Naive thymus-derived CD4-positive, alpha-beta T cell (primary cell): ENCODE results near the gene SH2D3C. TPM values are rescaled to one million over a fixed set of nuclear protein-coding genes. Genes with fewer than 3 reads are reported as not detected.

Experiments
- ATAC-seq: fragments of 150-1000 bp; cut with Tn5 transposase; 2 replicates; pipeline ENCODE4 v1.10.0; 2021; ENCODE audit warnings: mild to moderate bottlenecking, moderate library complexity
- CTCF ChIA-PET: fragments of 350-600 bp; sonication (Branson Sonifier 250); formaldehyde crosslinking; loops from one replicate; lab custom pipeline; 2021; ENCODE audit warnings: antibody characterized with exemption; lab: Charles Lee
- POLR2A ChIA-PET: fragments of 350-600 bp; sonication (Branson Sonifier 250); formaldehyde crosslinking; loops from one replicate; lab custom pipeline; 2021; ENCODE audit warnings: antibody characterized with exemption, inconsistent platforms; lab: Charles Lee
- DNase-seq, 9 donors: peaks; one replicate each; pipeline versions ENCODE4 v3.0.0 to v3.0.0-alpha.2; 2020 to 2022; ENCODE audit warnings: mixed read lengths in 1 of 9
- H3K27ac ChIP-seq: one replicate; pipeline ENCODE4 v1.7.0; 2013; ENCODE audit warnings: mild to moderate bottlenecking, low read depth, low read length, moderate library complexity
- H3K27me3 ChIP-seq, 2 donors: one replicate each; pipeline ENCODE4 v1.7.0; 2013; ENCODE audit warnings: low read length in 2 of 2, mild to moderate bottlenecking in 2 of 2, moderate library complexity in 2 of 2; ENCODE audit not compliant: control insufficient read depth in 2 of 2, insufficient read depth in 2 of 2
- H3K36me3 ChIP-seq, 3 experiments: 1 replicate in 2 of 3; 2 replicates in 1 of 3; pipeline ENCODE4 v1.7.0; 2013; ENCODE audit warnings: low read length in 3 of 3, mild to moderate bottlenecking in 3 of 3, moderate library complexity in 1 of 3; ENCODE audit not compliant: insufficient read depth in 3 of 3, control insufficient read depth in 2 of 3
- H3K4me1 ChIP-seq, 2 donors: one replicate each; pipeline ENCODE4 v1.7.0; 2013; ENCODE audit warnings: low read length in 2 of 2, mild to moderate bottlenecking in 2 of 2, moderate library complexity in 1 of 2; ENCODE audit not compliant: control insufficient read depth in 2 of 2, insufficient read depth in 2 of 2
- H3K4me3 ChIP-seq: 2 replicates; pipeline ENCODE4 v1.7.0; 2013; ENCODE audit warnings: mild to moderate bottlenecking, low read length
- H3K9me3 ChIP-seq, 3 experiments: 1 replicate in 2 of 3; 2 replicates in 1 of 3; pipeline ENCODE4 v1.7.0; 2013; ENCODE audit warnings: low read length in 3 of 3; ENCODE audit not compliant: control insufficient read depth in 2 of 3
- H3K27ac Mint-ChIP-seq, 9 donors: one replicate each; pipeline ENCODE4 v1.8.0; 2020 to 2022; ENCODE audit warnings: mixed read lengths in 9 of 9, mild to moderate bottlenecking in 8 of 9, moderate library complexity in 5 of 9, inconsistent platforms in 2 of 9
- H3K27me3 Mint-ChIP-seq, 5 donors: one replicate each; pipeline ENCODE4 v1.8.0; 2021 to 2022; ENCODE audit warnings: mixed read lengths in 5 of 5, mild to moderate bottlenecking in 1 of 5
- H3K36me3 Mint-ChIP-seq, 5 donors: one replicate each; pipeline ENCODE4 v1.8.0; 2020 to 2022; ENCODE audit warnings: mixed read lengths in 5 of 5, mild to moderate bottlenecking in 3 of 5, inconsistent platforms in 1 of 5
- H3K4me1 Mint-ChIP-seq, 7 donors: one replicate each; pipeline ENCODE4 v1.8.0; 2020 to 2022; ENCODE audit warnings: mixed read lengths in 7 of 7, mild to moderate bottlenecking in 3 of 7, inconsistent platforms in 1 of 7
- H3K4me3 Mint-ChIP-seq, 10 donors: one replicate each; pipeline ENCODE4 v1.8.0; 2020 to 2022; ENCODE audit warnings: mild to moderate bottlenecking in 10 of 10, mixed read lengths in 10 of 10, moderate library complexity in 6 of 10, inconsistent platforms in 2 of 10
- H3K9me3 Mint-ChIP-seq, 11 donors: one replicate each; pipeline ENCODE4 v1.8.0; 2020 to 2022; ENCODE audit warnings: mixed read lengths in 11 of 11, mild to moderate bottlenecking in 4 of 11, inconsistent platforms in 1 of 11, moderate library complexity in 1 of 11
- intact Hi-C, 2 donors: fragments of 100-400 bp; cut with micrococcal nuclease; formaldehyde crosslinking; loops; one replicate each; pipeline ENCODE4 v1.15.1; 2023
- polyA plus RNA-seq, 2 donors: library from polyadenylated mRNA; unstranded; fragments of 300-500 nt; fragmentation: Illumina TruSeq; gene quantifications; one replicate each; pipeline ENCODE4 v1.2.3, GENCODE V29; 2021
- total RNA-seq, 6 experiments: library from RNA in 5 of 6; stranded (reverse) in 5 of 6; gene quantifications; 1 replicate in 5 of 6; 2 replicates in 1 of 6; pipeline ENCODE4 v1.2.3 and lab custom pipeline; 2021 to 2026

Gene SH2D3C
- total and polyA plus RNA-seq, 7 experiments from 2014 or later: 20.9 to 72.9 (median 51.9) TPM

DNA sequence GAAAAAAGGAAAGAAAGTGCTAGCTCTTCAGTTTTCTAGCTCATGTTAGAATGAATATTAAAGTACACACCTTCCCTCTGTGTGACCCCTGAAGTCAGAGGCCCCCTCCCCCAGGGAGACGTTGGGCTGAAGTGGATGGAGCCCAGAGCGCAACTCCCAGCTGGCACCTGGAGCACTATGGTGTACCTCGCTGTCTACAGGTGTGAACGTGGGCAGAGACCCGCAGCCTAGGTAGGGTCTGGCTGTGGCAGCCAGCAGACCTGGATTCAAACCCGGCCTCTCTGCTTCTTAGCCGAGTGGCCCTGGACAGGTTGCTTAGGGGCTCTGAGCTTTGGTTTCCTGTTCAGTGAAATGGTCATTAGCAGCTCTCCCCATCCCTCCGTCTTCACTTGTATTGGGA is 49.7 kb downstream of the SH2D3C start:
- no peak overlapping the region for H3K4me3 ChIP-seq
- ChIA-PET POLR2A (interaction anchor here (0.9 to 1.1 kb wide), 3 partner anchors 10 to 47 kb away, joined by 3 to 4 read pairs (median 3); partner anchors contain the start of genes PTRH1 and TTC16), CTCF (interaction anchor here (1.3 to 1.6 kb wide), 2 partner anchors 193 to 225 kb away, joined by 4 to 5 read pairs; no protein-coding TSS in a partner anchor)
- Mint-ChIP-seq H3K4me1 (peaks cover 0 to 6% (median 4%) of the 10 kb centered on the region in 7 donors), H3K4me3 (no peak overlapping the region), H3K27me3 (no peaks in the 10 kb centered on the region), H3K27ac (peak overlapping the region in 1 of 9 donors; percentile 54), H3K36me3 (peaks cover 0 to 5% (median 0%) of the 10 kb centered on the region in 5 donors), H3K9me3 (no peaks in the 10 kb centered on the region)
- no peak for ATAC-seq
- no peak for DNase-seq
- no peak overlapping the region for H3K27ac ChIP-seq
- intact Hi-C loops: no loop called here
- peaks cover 0 to 20% (median 0%) of the 10 kb centered on the region in 3 experiments for H3K36me3 ChIP-seq
- no peaks in the 10 kb centered on the region for H3K4me1 ChIP-seq
- H3K9me3 ChIP-seq: no peaks in the 10 kb centered on the region
- no peaks in the 10 kb centered on the region for H3K27me3 ChIP-seq

DNA sequence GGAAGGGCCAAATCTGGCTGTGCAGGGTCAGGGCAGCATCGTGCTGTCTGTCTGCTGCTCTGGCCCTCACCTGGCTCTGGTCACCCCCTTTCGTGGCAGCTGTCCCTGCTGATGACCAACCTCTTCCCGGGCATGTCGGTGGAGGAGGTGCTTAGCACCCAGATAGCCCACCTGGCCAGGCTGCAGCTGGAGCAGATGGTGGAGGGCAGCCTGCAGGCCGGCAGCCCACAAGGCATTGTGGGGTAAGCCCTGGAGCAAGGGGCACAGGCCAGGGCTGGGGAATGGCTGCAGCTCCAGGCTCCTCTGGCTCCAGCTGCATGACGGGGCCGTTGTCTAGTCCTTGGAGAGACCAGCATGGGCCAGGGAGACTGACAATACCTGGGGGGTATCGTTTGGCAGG is 51.6 kb downstream of the SH2D3C start:
- peaks cover 0 to 7% (median 0%) of the 10 kb centered on the region in 7 donors for H3K4me1 Mint-ChIP-seq
- no peaks in the 10 kb centered on the region for H3K27me3 ChIP-seq
- H3K4me3 Mint-ChIP-seq: no peak overlapping the region
- DNase-seq: no peak
- no peaks in the 10 kb centered on the region for H3K9me3 Mint-ChIP-seq
- H3K9me3 ChIP-seq: no peaks in the 10 kb centered on the region
- H3K27ac Mint-ChIP-seq: no peak overlapping the region
- CTCF ChIA-PET: no interaction called here
- H3K27ac ChIP-seq: no peak overlapping the region
- intact Hi-C loops: no loop called here
- no peak for ATAC-seq
- no peaks in the 10 kb centered on the region for H3K27me3 Mint-ChIP-seq
- peaks cover 0 to 4% of the 10 kb centered on the region in 2 donors for H3K4me1 ChIP-seq
- H3K36me3 ChIP-seq: peaks cover 0 to 7% (median 0%) of the 10 kb centered on the region in 3 experiments
- peaks cover 0 to 3% (median 0%) of the 10 kb centered on the region in 5 donors for H3K36me3 Mint-ChIP-seq
- POLR2A ChIA-PET: interaction anchor here (0.7 to 1.8 kb wide), 2 partner anchors 11 to 263 kb away, joined by 3 to 9 read pairs; partner anchors contain the start of genes PTRH1 and TTC16
- H3K4me3 ChIP-seq: no peak overlapping the region

DNA sequence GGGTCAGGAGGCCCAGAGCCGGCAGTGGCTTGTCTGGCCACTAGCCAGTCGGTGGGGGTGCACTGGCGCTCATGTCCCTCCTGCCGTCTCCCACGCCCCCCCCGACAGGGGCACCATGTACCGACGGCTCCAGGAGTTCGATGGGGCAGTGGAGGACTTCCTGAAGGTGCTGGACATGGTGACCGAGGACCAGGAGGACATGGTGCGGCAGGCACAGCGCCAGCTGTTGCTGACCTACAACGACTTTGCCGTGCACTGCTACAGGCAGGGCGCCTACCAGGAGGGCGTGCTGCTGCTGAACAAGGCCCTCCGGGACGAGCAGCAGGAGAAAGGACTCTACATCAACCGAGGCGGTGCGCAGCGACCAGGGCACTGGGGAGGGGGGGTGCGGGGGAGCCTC is 54.5 kb downstream of the SH2D3C start:
- H3K27me3 Mint-ChIP-seq: no peaks in the 10 kb centered on the region
- intact Hi-C loops: no loop called here
- no peak overlapping the region for H3K4me3 Mint-ChIP-seq
- H3K4me1 ChIP-seq: peaks cover 15 to 23% of the 10 kb centered on the region in 2 donors
- H3K27ac Mint-ChIP-seq: no peak overlapping the region
- no peaks in the 10 kb centered on the region for H3K9me3 ChIP-seq
- ChIA-PET POLR2A (interaction anchor here (0.7 to 0.9 kb wide), 2 partner anchors 11 to 57 kb away, joined by 3 read pairs; no protein-coding TSS in a partner anchor), CTCF (interaction anchor here (0.6 kb wide), 1 partner anchor 336 kb away, joined by 4 read pairs; no protein-coding TSS in a partner anchor)
- no peaks in the 10 kb centered on the region for H3K36me3 Mint-ChIP-seq
- DNase-seq (no peak), ATAC-seq (no peak)
- no peaks in the 10 kb centered on the region for H3K27me3 ChIP-seq
- H3K36me3 ChIP-seq: no peaks in the 10 kb centered on the region
- H3K4me3 ChIP-seq: no peak overlapping the region
- H3K9me3 Mint-ChIP-seq: no peaks in the 10 kb centered on the region
- H3K4me1 Mint-ChIP-seq: peaks cover 14 to 34% (median 21%) of the 10 kb centered on the region in 7 donors
- no peak overlapping the region for H3K27ac ChIP-seq

DNA sequence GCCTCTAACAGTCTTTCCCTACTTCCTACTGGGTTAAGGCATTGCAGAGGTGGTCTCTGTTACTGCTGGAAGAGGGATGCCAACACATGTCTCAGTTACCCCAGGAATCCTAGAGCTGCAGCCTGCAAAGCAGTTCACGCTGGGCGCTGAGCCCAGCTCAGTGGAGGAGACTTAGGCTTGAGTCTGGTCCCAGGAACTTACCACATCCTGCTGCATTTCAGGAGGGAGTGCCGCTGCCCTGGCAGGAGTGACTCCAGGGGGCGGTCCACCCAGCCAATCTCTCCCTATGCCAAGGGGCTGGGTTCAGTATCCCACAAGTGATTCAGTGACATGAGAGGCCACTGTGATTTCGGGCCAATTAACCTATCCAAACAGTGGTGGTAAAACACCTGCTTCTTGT is 55.0 kb downstream of the SH2D3C start:
- no peaks in the 10 kb centered on the region for H3K9me3 ChIP-seq
- Mint-ChIP-seq H3K27me3 (no peaks in the 10 kb centered on the region), H3K4me1 (peaks cover 14 to 34% (median 21%) of the 10 kb centered on the region in 7 donors), H3K9me3 (no peaks in the 10 kb centered on the region), H3K27ac (peak overlapping the region in 2 of 9 donors; percentile 19 to 20), H3K4me3 (peak overlapping the region in 1 of 10 donors; percentile 51), H3K36me3 (no peaks in the 10 kb centered on the region)
- H3K4me1 ChIP-seq: peaks cover 16 to 26% of the 10 kb centered on the region in 2 donors
- no peaks in the 10 kb centered on the region for H3K36me3 ChIP-seq
- no peak overlapping the region for H3K27ac ChIP-seq
- ChIA-PET CTCF (interaction anchor here (0.6 kb wide), 1 partner anchor 336 kb away, joined by 4 read pairs; no protein-coding TSS in a partner anchor), POLR2A (interaction anchor here (0.6 to 0.9 kb wide), 3 partner anchors 11 to 148 kb away, joined by 3 to 6 read pairs (median 3); no protein-coding TSS in a partner anchor)
- intact Hi-C loops: no loop called here
- H3K27me3 ChIP-seq: no peaks in the 10 kb centered on the region
- no peak for ATAC-seq
- H3K4me3 ChIP-seq: no peak overlapping the region
- no peak for DNase-seq

DNA sequence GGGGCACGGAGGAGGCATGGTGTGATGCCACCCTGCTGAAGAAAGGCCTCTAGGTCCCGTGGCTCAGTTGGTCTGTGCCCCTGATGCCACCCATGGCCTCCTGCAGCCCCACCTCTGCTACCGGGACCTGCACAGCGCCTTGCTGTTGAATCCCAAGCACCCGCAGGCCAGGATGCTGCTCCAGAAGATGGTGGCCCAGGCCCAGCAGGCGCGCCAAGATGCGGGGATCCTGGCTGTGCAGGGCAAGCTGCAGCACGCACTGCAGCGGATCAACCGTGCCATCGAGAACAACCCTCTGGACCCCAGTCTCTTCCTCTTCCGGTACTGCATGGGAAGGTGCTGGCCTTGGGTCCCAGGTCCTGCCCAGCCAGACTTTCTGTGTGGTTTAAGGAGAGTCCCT is 55.5 kb downstream of the SH2D3C start:
- Histone ChIP-seq H3K36me3 (no peaks in the 10 kb centered on the region), H3K27ac (no peak overlapping the region), H3K4me1 (peaks cover 16 to 26% of the 10 kb centered on the region in 2 donors), H3K9me3 (no peaks in the 10 kb centered on the region), H3K4me3 (no peak overlapping the region), H3K27me3 (no peaks in the 10 kb centered on the region)
- no peak for ATAC-seq
- H3K27ac Mint-ChIP-seq: peak overlapping the region in 1 of 9 donors; percentile 19
- POLR2A ChIA-PET: interaction anchor here (0.6 to 0.9 kb wide), 2 partner anchors 12 to 148 kb away, joined by 3 to 6 read pairs; no protein-coding TSS in a partner anchor
- no peaks in the 10 kb centered on the region for H3K27me3 Mint-ChIP-seq
- CTCF ChIA-PET: no interaction called here
- no peak overlapping the region for H3K4me3 Mint-ChIP-seq
- H3K36me3 Mint-ChIP-seq: no peaks in the 10 kb centered on the region
- intact Hi-C loops: no loop called here
- H3K4me1 Mint-ChIP-seq: peaks cover 14 to 34% (median 21%) of the 10 kb centered on the region in 7 donors
- H3K9me3 Mint-ChIP-seq: no peaks in the 10 kb centered on the region
- no peak for DNase-seq

DNA sequence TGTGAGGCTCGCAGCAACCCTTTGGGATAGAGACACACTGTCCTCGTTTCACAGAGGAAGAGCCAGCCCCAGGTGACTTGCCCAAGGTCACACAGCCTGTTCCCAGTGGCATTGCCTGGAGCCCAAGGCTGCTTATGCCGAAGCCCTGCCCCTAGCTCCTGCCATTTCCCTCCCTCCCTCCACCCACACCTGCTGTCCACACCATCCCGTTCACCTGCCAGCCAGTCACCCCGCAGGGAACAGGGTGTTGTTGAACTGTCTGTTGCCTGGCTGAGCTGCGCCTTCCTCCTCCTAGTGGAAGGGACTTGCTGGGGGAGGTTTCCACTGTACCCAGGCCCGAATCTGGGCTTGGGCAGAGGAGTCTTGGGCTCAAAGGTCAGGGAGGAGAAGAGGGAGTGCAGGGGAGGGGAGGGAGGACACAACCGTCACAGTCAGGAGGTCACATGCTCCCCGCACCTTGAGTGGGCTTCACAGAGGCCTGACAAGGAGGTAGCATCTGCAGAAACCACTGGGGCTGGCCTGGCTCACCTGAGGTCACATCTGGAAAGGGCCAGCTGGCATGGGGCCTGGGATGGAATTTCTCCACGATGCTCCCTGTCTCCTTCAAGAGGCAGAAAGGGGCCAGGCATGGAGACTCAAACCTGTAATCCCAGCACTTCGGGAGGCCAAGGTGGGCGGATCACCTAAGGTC is 56.3 kb downstream of the SH2D3C start:
- no peak for ATAC-seq
- Histone ChIP-seq H3K4me1 (peaks cover 16 to 26% of the 10 kb centered on the region in 2 donors), H3K4me3 (no peak overlapping the region), H3K27me3 (no peaks in the 10 kb centered on the region), H3K9me3 (no peaks in the 10 kb centered on the region), H3K27ac (no peak overlapping the region), H3K36me3 (no peaks in the 10 kb centered on the region)
- intact Hi-C loops: no loop called here
- Mint-ChIP-seq H3K9me3 (no peaks in the 10 kb centered on the region), H3K4me1 (peaks cover 14 to 34% (median 21%) of the 10 kb centered on the region in 7 donors), H3K27ac (peak overlapping the region in 4 of 9 donors; percentile 45 to 84 (median 64)), H3K4me3 (no peak overlapping the region), H3K36me3 (no peaks in the 10 kb centered on the region), H3K27me3 (no peaks in the 10 kb centered on the region)
- DNase-seq: no peak
- ChIA-PET CTCF (no interaction called here), POLR2A (interaction anchor here (0.5 to 0.6 kb wide), 2 partner anchors 20 to 29 kb away, joined by 3 read pairs; no protein-coding TSS in a partner anchor)
